Pancreas (tissue), 10 donors: ENCODE measurements around the gene SNCB. TPM values are rescaled to one million over a fixed set of nuclear protein-coding genes. Genes with fewer than 3 reads are reported as not detected.
A peak's percentile ranks its signal among the peaks of the same experiment; 100 is the strongest.

Experiments
- ATAC-seq, 4 donors: fragments of 200-7000 bp; cut with Tn5 transposase; one replicate each; pipeline versions ENCODE4 v1.8.0 to v1.9.1; 2020; ENCODE audit warnings: mild to moderate bottlenecking in 4 of 4, moderate library complexity in 4 of 4
- DNase-seq, 6 donors: peaks; one replicate each; pipeline ENCODE4 v3.0.0-alpha.2; 2020
- FAIRE-seq: peaks from 2 replicates; lab custom pipeline; 2012; peaks lifted over from hg19 to GRCh38; lab: Jason Lieb, UNC
- H3K27ac ChIP-seq, 4 donors: fragments of 200-600 bp; sonication (generic); 1 replicate in 3 of 4; 2 replicates in 1 of 4; pipeline versions ENCODE4 v1.5.0 to v1.8.0; 2020
- H3K27me3 ChIP-seq, 4 donors: fragments of 200-600 bp; one replicate each; pipeline ENCODE4 v1.8.0; 2021
- H3K36me3 ChIP-seq, 3 donors: fragments of 200-600 bp; sonication (generic) in 1 of 3; one replicate each; pipeline versions ENCODE4 v1.5.0 to v1.8.0; 2020 to 2021
- H3K4me1 ChIP-seq, 3 donors: fragments of 200-600 bp; one replicate each; pipeline ENCODE4 v1.8.0; 2021
- H3K4me3 ChIP-seq, 4 donors: fragments of 200-600 bp; sonication (generic) in 2 of 4; one replicate each; pipeline versions ENCODE4 v1.5.0 to v1.8.0; 2020 to 2021
- H3K9me3 ChIP-seq, 4 donors: fragments of 200-600 bp; one replicate each; pipeline ENCODE4 v1.8.0; 2021
- WGBS, 2 donors: extraction: QIAGEN DNeasy Blood & Tissue Kit; methylation state at CpG; one replicate each; pipeline ENCODE4 v1.1.7; 2013; 5-methylcytosine and 5-hydroxymethylcytosine counted together
- intact Hi-C, 3 donors: fragments of 100-400 bp; cut with DNase I; formaldehyde crosslinking; loops; one replicate each; pipeline versions ENCODE4 v1.11.1 to v1.14.2; 2022
- polyA plus RNA-seq, 2 donors: library from polyadenylated mRNA; stranded (reverse); fragments of 200-250 nt; gene quantifications; one replicate each; pipeline ENCODE4 v1.2.3, GENCODE V29; 2013
- total RNA-seq, 6 donors: library from RNA; stranded (reverse); fragmentation: NEBNext Ultra II Directional in 4 of 6; extraction: Animal tissue kit (Norgen Biotek cat#: 25700) in 4 of 6; gene quantifications; one replicate each; pipeline versions ENCODE4 v1.2.1 to v1.2.4, GENCODE V29; 2021 to 2023
- TF ChIP-seq, protein P1 (sequence below), 4 donors: fragments of 200-600 bp; sonication (generic) in 3 of 4; IDR thresholded peaks; one replicate each; pipeline versions ENCODE4 v1.5.0 to v1.8.0; 2021; ENCODE audit warnings: antibody characterized with exemption in 4 of 4
- donor health status: healthy with polysubstance abuse.
- donor health status: DM: no; HTN: no; CAD: no; lungs with moderate emphysema.
- donor health status: DM: no; HTN: no; CAD: no.
- donor health status: control.
- donor health status: control.
- donor health status: Bipolar disorder and iron deficiency.
- donor health status: DM: yes; HTN: yes; CAD: no.
- donor health status: DM: no; HTN: no; CAD: no.
- donor health status: DM: no; HTN: no; CAD: no.
- donor health status: DM: yes; HTN: yes; CAD: no.

The SNCB gene
- total and polyA plus RNA-seq, 8 donors, result 0.14 to 6.6 (median 0.40) TPM; not detected in 1

DNA sequence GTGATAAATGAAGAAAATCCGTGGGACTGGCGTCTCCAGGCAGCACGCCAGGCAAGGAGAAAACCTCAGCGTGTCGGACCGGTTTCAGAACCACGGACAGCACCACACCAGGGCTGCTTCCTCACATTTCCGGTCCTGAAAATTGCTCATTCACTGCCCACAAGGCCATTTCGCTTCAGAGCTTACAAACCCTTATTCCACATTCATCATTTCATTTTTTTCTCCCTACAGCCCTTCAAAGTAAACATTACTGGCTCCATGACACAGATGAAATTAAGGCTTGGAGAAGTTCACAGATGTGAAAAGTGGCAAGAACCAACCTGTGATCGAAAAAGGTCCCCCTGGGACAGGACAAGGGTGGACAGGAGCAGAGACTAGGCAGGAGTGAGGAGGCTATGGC, 18.9 kb downstream of the SNCB start:
- Histone ChIP-seq H3K4me3 (no peak overlapping the region), H3K9me3 (no peaks in the 10 kb centered on the region), H3K27ac (no peak overlapping the region), H3K36me3 (no peaks in the 10 kb centered on the region), H3K4me1 (no peaks in the 10 kb centered on the region), H3K27me3 (no peaks in the 10 kb centered on the region)
- WGBS, 2 donors, result 9 to 11% methylated on average over 10 of the region's 10 CpGs
- ATAC-seq, result peak in 3 of 4 donors; percentile 50 to 70 (median 51)
- intact Hi-C loops, result no loop called here
- DNase-seq, result peak in 5 of 6 donors; percentile 63 to 85 (median 80)
- TF ChIP-seq, protein P1, sequence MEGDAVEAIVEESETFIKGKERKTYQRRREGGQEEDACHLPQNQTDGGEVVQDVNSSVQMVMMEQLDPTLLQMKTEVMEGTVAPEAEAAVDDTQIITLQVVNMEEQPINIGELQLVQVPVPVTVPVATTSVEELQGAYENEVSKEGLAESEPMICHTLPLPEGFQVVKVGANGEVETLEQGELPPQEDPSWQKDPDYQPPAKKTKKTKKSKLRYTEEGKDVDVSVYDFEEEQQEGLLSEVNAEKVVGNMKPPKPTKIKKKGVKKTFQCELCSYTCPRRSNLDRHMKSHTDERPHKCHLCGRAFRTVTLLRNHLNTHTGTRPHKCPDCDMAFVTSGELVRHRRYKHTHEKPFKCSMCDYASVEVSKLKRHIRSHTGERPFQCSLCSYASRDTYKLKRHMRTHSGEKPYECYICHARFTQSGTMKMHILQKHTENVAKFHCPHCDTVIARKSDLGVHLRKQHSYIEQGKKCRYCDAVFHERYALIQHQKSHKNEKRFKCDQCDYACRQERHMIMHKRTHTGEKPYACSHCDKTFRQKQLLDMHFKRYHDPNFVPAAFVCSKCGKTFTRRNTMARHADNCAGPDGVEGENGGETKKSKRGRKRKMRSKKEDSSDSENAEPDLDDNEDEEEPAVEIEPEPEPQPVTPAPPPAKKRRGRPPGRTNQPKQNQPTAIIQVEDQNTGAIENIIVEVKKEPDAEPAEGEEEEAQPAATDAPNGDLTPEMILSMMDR (IDR thresholded peaks at IDR 0.05), result no peak
- no peak for FAIRE-seq

DNA sequence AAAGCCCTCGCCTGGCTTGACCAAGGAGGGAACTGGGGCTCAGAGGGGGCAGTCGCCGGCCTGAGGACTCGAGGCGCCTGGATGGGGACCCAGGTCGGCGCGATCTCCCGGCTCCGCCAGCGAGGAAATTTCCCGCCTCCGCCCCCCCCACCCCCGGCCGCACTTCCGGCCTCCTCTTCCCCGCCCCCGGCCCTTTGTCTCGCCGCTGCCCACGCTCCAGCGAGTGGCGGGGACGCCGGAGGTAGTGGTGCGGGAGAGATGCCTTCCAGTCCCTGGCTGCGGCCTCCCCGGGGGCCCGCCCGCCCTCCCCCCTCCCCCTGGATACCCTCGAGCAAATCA, 19.9 kb downstream of the SNCB start:
- Histone ChIP-seq H3K4me1 (no peaks in the 10 kb centered on the region), H3K4me3 (peak overlapping the region; percentile 29 to 69 (median 43)), H3K36me3 (no peaks in the 10 kb centered on the region), H3K27me3 (no peaks in the 10 kb centered on the region), H3K27ac (no peak overlapping the region), H3K9me3 (no peaks in the 10 kb centered on the region)
- FAIRE-seq (no peak), DNase-seq (no peak), ATAC-seq (peak in 2 of 4 donors; percentile 10 to 13)
- 2 to 4% methylated on average over 22 to 31 of the region's 31 CpGs for WGBS, 2 donors
- TF ChIP-seq, protein P1 (IDR thresholded peaks at IDR 0.05), result no peak
- intact Hi-C loops, result no loop called here

DNA sequence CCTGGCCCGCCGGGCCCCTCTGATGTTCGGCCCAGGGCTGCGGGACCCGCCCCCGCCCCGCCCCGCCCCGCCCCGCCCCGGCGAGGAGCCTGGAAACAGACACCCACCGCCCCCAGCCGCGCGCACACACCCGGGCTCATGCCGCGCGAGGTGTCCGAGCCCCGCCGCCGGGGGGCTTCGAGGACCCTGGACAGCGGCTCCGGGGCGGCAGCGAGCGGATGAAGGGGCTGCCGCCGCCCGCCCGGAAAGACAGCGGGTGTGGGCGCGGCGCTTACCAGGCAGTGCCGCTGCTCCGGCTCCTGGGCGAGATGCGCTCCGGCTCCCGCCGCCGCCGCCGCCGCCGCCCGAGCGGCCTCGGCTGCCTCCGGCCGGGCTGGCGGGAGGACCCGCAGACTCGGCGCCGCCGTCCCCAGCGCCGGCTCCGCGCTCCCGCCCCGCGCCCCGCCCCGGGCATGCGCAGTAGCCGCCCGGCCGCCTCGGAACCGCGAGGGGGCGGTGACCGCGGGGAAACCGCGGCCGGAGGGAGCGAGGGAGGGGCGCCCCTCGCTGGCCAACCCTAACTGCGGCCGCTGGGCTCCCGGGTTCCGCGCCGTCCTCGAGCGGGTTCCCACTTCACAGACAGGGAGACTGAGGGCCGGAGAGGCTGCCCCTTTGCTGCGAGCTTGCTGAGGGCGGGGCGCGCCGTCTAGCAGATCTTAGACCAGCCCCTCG, 20.5 kb downstream of the SNCB start, which contains the start of gene GPRIN1:
TSS of gene GPRIN1 (minus strand) at position 433 of the 711 bp plus-strand sequence. CDS start 10,322 bp downstream, outside the sequence.
- FAIRE-seq (no peak), ATAC-seq (peak; percentile 84 to 94 (median 90)), DNase-seq (peak in 5 of 6 donors; percentile 23 to 88 (median 51))
- Histone ChIP-seq H3K4me3 (peak within 1 kb of the TSS; percentile 29 to 69 (median 43)), H3K27me3 (no peaks in the 10 kb centered on the region), H3K4me1 (no peaks in the 10 kb centered on the region), H3K27ac (no peak within 1 kb of the TSS), H3K36me3 (no peaks in the 10 kb centered on the region), H3K9me3 (no peaks in the 10 kb centered on the region)
- TF ChIP-seq, protein P1 (IDR thresholded peaks at IDR 0.05), result no peak
- intact Hi-C loops, result no loop called here
- WGBS, 2 donors, result 0 to 1% methylated on average over 55 to 101 of the region's 101 CpGs

DNA sequence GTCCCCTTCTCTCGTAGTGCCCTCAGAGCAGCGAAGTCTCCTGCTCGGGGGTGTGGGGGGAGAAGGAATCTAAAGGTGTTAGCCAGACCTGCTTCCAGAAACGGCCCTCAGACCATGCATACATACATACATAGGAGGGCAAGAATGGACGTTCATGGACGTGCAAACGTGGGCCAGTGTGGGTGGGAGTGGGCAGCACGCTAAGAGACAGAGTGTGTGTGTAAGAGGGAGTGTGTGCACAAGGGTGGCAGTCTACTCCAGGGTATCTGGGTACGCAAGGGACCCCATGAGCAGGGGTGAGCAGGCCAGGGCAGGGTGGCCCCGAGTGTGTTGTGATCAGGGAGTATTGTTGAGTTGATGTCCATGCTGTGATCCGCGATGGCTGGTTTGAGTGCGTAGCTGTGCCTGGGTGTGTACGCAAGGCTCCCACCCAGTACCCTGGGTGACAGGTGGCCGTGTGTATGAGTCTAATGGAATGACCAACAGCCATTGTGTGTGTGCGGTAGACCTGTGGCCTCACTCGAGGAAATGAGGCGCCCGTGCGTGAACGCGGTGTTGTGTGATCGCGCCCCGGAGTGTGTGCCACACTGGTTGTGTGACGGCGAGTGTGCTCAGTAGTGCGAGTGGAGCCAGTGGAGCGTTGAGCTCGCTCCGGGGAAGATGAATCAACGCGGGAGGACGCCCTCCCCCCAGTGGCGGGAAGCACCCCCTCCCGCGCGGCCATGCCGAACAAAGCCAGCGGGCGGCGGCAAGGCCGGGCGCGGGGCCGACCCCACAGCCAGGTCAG, 21.2 kb downstream of the SNCB start:
- DNase-seq (no peak), FAIRE-seq (no peak), ATAC-seq (peak in 1 of 4 donors; percentile 12)
- Histone ChIP-seq H3K9me3 (no peaks in the 10 kb centered on the region), H3K4me3 (peak overlapping the region; percentile 28 to 69 (median 41)), H3K36me3 (no peaks in the 10 kb centered on the region), H3K27me3 (no peaks in the 10 kb centered on the region), H3K27ac (no peak overlapping the region), H3K4me1 (no peaks in the 10 kb centered on the region)
- WGBS, 2 donors, result 31 to 33% methylated on average over 45 to 46 of the region's 46 CpGs
- TF ChIP-seq, protein P1 (IDR thresholded peaks at IDR 0.05), result no peak
- intact Hi-C loops, result no loop called here
